Neural progenitor cell (in vitro differentiated cells): ENCODE results near the gene ZNF556.

Source experiments
- CTCF ChIP-seq: fragments of 200-600 bp; sonication (generic); IDR thresholded peaks from 2 replicates; pipeline ENCODE4 v1.5.1; 2017; ENCODE audit warnings: antibody characterized with exemption, mild to moderate bottlenecking
- EZH2 ChIP-seq: fragments of 200-600 bp; sonication (generic); IDR thresholded peaks from 2 replicates; pipeline ENCODE4 v1.6.1; 2017; ENCODE audit warnings: antibody characterized with exemption, mild to moderate bottlenecking, moderate library complexity
- EZH2phosphoT487 ChIP-seq: fragments of 200-600 bp; sonication (generic); IDR thresholded peaks from 2 replicates; pipeline ENCODE4 v1.6.1; 2017; ENCODE audit warnings: antibody characterized with exemption

- TF ChIP-seq EZH2 = no peak
- no peak for TF ChIP-seq CTCF
- TF ChIP-seq EZH2phosphoT487 = no peak
These were observed 3.3 kb upstream of the ZNF556 start for GRCh38 chr19:2863816-2864215.
